OCI-LY7 (cell line): ENCODE measurements around the gene NRAP.

Source experiments
- CTCF ChIP-seq: fragments of 200-600 bp; sonication (generic); conservative IDR thresholded peaks from 2 replicates; pipeline ENCODE4 v1.5.1; 2014; ENCODE audit warnings: mild to moderate bottlenecking, antibody characterized with exemption, low read length, moderate library complexity, mixed read lengths
- EZH2phosphoT487 ChIP-seq: fragments of 200-600 bp; sonication (generic); IDR thresholded peaks from 2 replicates; pipeline ENCODE4 v1.6.1; 2018; ENCODE audit warnings: low read depth, borderline replicate concordance, mild to moderate bottlenecking, mixed run types, antibody characterized with exemption, low read length, moderate library complexity, mixed read lengths

- no peak for TF ChIP-seq CTCF
- TF ChIP-seq EZH2phosphoT487 = no peak
Observed at GRCh38 chr10:113618338-113618737, 45.5 kb downstream of the NRAP start.
